ENCODE measurements around the gene KHNYN.

DNA sequence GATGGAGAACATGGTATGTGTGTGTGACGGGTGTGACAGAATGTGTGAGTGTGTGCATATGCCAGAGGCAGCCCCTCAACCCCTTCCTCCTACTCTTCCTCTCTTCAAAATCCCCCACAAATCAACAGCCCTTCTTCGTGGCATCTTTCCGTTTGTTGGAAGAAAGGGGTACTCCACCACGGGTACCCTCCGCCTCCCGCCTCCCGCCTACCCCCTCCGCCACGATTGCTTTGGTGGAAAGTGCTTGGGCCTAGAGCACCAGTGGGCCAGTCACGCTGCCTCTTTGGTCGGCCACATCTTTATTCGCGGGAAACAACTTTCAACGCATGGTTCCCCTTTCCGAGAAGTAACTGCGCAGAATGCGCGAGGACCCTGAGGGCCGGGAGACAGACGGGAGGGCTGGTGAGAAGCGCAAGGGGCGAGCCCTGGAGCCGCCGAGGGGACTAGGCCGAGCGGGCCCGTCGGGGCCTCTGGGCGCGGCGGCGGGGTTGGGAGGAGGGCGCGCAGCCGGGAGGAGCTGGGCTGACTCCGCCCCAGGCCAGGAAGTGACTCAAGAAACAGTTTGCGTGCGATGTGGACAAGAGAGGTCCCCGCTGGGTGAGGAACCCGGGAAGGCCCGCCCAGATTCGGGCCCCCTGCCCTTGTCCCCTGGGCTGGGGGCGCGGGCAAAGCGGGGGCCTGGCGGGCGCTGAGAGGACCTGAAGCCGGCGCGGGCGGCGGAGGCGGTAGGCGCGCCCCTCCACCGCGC is at the start of gene KHNYN, which contains the start of gene CBLN3:
- TF ChIP-seq CTCF (IDR thresholded peaks at IDR 0.05) = peak in 1 of 12 donors; percentile 1
- TF ChIP-seq POLR2A (IDR thresholded peaks at IDR 0.05) = peak; percentile 23 to 96
